Neural cell (in vitro differentiated cells): ENCODE data around the gene ACY1. TPM values are rescaled to one million over a fixed set of nuclear protein-coding genes. Genes with fewer than 3 reads are reported as not detected.

ENCODE experiments used
- H2AFZ ChIP-seq: fragments of 200-600, 300-800 bp; sonication (generic), shearing (Covaris generic); 2 replicates; pipeline ENCODE4 v1.6.0; 2014; ENCODE audit warnings: low read depth, mild to moderate bottlenecking, antibody characterized with exemption, low read length, moderate library complexity
- H3F3A ChIP-seq: fragments of 200-600 bp; shearing (Covaris generic); 2 replicates; pipeline ENCODE4 v1.6.1; 2016; ENCODE audit warnings: mild to moderate bottlenecking, moderate library complexity, mixed read lengths, antibody characterized with exemption, low read length; ENCODE audit not compliant: insufficient read depth, poor library complexity, severe bottlenecking
- H3K27ac ChIP-seq: fragments of 200-600, 300-800 bp; sonication (generic), shearing (Covaris generic); 2 replicates; pipeline ENCODE4 v1.5.1; 2014; ENCODE audit warnings: mild to moderate bottlenecking, low read length, moderate library complexity
- H3K27me3 ChIP-seq: fragments of 300-800, 200-600 bp; sonication (generic), shearing (Covaris generic); 2 replicates; pipeline ENCODE4 v1.6.0; 2014; ENCODE audit warnings: mild to moderate bottlenecking, low read depth, low read length, moderate library complexity; ENCODE audit not compliant: insufficient read depth
- H3K36me3 ChIP-seq: fragments of 300-800, 200-600 bp; sonication (generic), shearing (Covaris generic); 2 replicates; pipeline ENCODE4 v1.5.1; 2014; ENCODE audit warnings: mild to moderate bottlenecking, antibody characterized with exemption, low read length, moderate library complexity; ENCODE audit not compliant: insufficient read depth
- H3K4me2 ChIP-seq: fragments of 300-800, 200-600 bp; sonication (generic), shearing (Covaris generic); 2 replicates; pipeline ENCODE4 v1.6.0; 2014; ENCODE audit warnings: mild to moderate bottlenecking, low read length
- H3K4me3 ChIP-seq: fragments of 300-800, 200-600 bp; sonication (generic), shearing (Covaris generic); 2 replicates; pipeline ENCODE4 v1.5.1; 2014; ENCODE audit warnings: mild to moderate bottlenecking, low read length, moderate library complexity
- H3K79me2 ChIP-seq: fragments of 200-600 bp; shearing (Covaris generic); replicated peaks from 2 replicates; pipeline ENCODE4 v1.6.0; 2014; ENCODE audit warnings: mild to moderate bottlenecking, low read length, moderate library complexity; ENCODE audit not compliant: insufficient read depth
- H3K9ac ChIP-seq: fragments of 300-800, 200-600 bp; sonication (generic), shearing (Covaris generic); 2 replicates; pipeline ENCODE4 v1.6.1; 2016; ENCODE audit warnings: mild to moderate bottlenecking, low read length, mixed read lengths
- H3K9me2 ChIP-seq: fragments of 200-600 bp; shearing (Covaris generic); 2 replicates; pipeline ENCODE4 v1.6.1; 2016; ENCODE audit warnings: mild to moderate bottlenecking, low read length, mixed read lengths; ENCODE audit not compliant: insufficient read depth
- H3K9me3 ChIP-seq: fragments of 200-600, 300-800 bp; sonication (generic), shearing (Covaris generic); 2 replicates; pipeline ENCODE4 v1.6.1; 2016; ENCODE audit warnings: mild to moderate bottlenecking, mixed run types, low read length, moderate library complexity, mixed read lengths
- H4K20me1 ChIP-seq: fragments of 200-600 bp; shearing (Covaris generic); 2 replicates; pipeline ENCODE4 v1.6.1; 2016; ENCODE audit warnings: mild to moderate bottlenecking, mixed run types; ENCODE audit not compliant: insufficient read depth
- CTCF ChIP-seq: fragments of 450-650 bp; IDR thresholded peaks from 2 replicates; pipeline ENCODE4 v1.5.1; 2014; ENCODE audit warnings: antibody characterized with exemption, mild to moderate bottlenecking, moderate library complexity; ENCODE audit not compliant: poor library complexity, severe bottlenecking
- EP300 ChIP-seq: fragments of 450-650 bp; conservative IDR thresholded peaks from 2 replicates; pipeline ENCODE4 v1.6.1; 2014; ENCODE audit warnings: antibody characterized with exemption, mild to moderate bottlenecking, moderate library complexity; ENCODE audit not compliant: poor library complexity, severe bottlenecking
- EZH2 ChIP-seq: fragments of 200-600, 300-800 bp; shearing (Covaris generic), sonication (generic); IDR thresholded peaks from 2 replicates; pipeline ENCODE4 v1.6.1; 2014; ENCODE audit warnings: antibody characterized with exemption, low read length, borderline replicate concordance, mild to moderate bottlenecking; ENCODE audit not compliant: insufficient read depth, poor library complexity, severe bottlenecking
- MXI1 ChIP-seq: fragments of 450-650 bp; conservative IDR thresholded peaks from 2 replicates; pipeline ENCODE4 v1.6.1; 2014; ENCODE audit warnings: antibody characterized with exemption, mild to moderate bottlenecking; ENCODE audit not compliant: poor library complexity, severe bottlenecking
- POLR2AphosphoS5 ChIP-seq: IDR thresholded peaks from 2 replicates; pipeline ENCODE4 v1.6.1; 2012
- RAD21 ChIP-seq: fragments of 450-650 bp; conservative IDR thresholded peaks from 2 replicates; pipeline ENCODE4 v1.6.1; 2014; ENCODE audit warnings: antibody characterized with exemption, mild to moderate bottlenecking, moderate library complexity
- REST ChIP-seq: IDR thresholded peaks from 2 replicates; pipeline ENCODE4 v1.6.1; 2012; ENCODE audit warnings: borderline replicate concordance
- SMC3 ChIP-seq: fragments of 450-650 bp; conservative IDR thresholded peaks from 2 replicates; pipeline ENCODE4 v1.6.1; 2014; ENCODE audit warnings: antibody characterized with exemption, mild to moderate bottlenecking, moderate library complexity; ENCODE audit not compliant: poor library complexity
- TAF1 ChIP-seq: IDR thresholded peaks from 2 replicates; pipeline ENCODE4 v1.6.1; 2012; ENCODE audit warnings: low read depth
- polyA plus RNA-seq: library from polyadenylated mRNA; depleted of rRNA; stranded (reverse); fragments of >200 nt; gene quantifications from 2 replicates; pipeline ENCODE4 v1.2.3, GENCODE V29; 2014

The ACY1 gene
- polyA plus RNA-seq, 1 donor from 2014 or later: 14.4 TPM

GRCh38 chr3:51997935-51998596 is 14.7 kb downstream of the ACY1 start:
- no peak for TF ChIP-seq POLR2AphosphoS5
- TF ChIP-seq EZH2: no peak
- Histone ChIP-seq H3K9me3 (no peaks in the 10 kb centered on the region), H2AFZ (no peak overlapping the region), H3K79me2 (peaks cover 9% of the 10 kb centered on the region), H3K4me2 (no peak overlapping the region), H3K27ac (no peak overlapping the region), H3K36me3 (peaks cover 5% of the 10 kb centered on the region), H3K4me3 (no peak overlapping the region), H3K9me2 (no peaks in the 10 kb centered on the region), H3K9ac (peak overlapping the region; percentile 5), H3F3A (no peaks in the 10 kb centered on the region), H4K20me1 (no peaks in the 10 kb centered on the region), H3K27me3 (no peaks in the 10 kb centered on the region)

DNA sequence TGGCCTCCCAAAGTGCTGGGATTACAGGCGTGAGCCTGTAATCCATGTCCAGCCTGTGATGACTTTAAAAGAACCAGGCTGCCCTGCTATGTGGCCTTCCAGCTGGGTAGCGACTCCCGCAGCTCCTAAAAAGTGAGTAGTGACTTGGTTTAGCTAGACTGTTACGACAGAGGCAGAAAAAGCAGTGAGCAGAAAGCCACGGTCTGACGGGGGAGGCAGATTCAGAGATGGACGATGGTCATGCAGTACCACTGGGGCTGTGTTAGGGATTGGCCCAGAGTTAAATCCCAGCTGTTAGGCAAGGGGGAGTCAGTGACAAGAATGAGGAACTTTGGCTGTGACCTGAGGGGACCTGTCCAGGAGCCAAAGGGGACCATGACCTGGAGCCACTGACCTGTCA is 15.4 kb downstream of the ACY1 start:
- H3K4me2 ChIP-seq: no peak overlapping the region
- H3K9me2 ChIP-seq: no peaks in the 10 kb centered on the region
- peaks cover 5% of the 10 kb centered on the region for H3K36me3 ChIP-seq
- H3K9me3 ChIP-seq: no peaks in the 10 kb centered on the region
- no peaks in the 10 kb centered on the region for H4K20me1 ChIP-seq
- no peaks in the 10 kb centered on the region for H3F3A ChIP-seq
- no peaks in the 10 kb centered on the region for H3K27me3 ChIP-seq
- no peak overlapping the region for H2AFZ ChIP-seq
- no peak overlapping the region for H3K9ac ChIP-seq
- H3K79me2 ChIP-seq: peaks cover 9% of the 10 kb centered on the region
- no peak overlapping the region for H3K27ac ChIP-seq
- H3K4me3 ChIP-seq: no peak overlapping the region
- no peak for TF ChIP-seq TAF1
- TF ChIP-seq RAD21: no peak
- TF ChIP-seq EP300: no peak
- no peak for TF ChIP-seq MXI1
- TF ChIP-seq CTCF: no peak
- TF ChIP-seq EZH2: no peak
- no peak for TF ChIP-seq REST
- TF ChIP-seq POLR2AphosphoS5: no peak

DNA sequence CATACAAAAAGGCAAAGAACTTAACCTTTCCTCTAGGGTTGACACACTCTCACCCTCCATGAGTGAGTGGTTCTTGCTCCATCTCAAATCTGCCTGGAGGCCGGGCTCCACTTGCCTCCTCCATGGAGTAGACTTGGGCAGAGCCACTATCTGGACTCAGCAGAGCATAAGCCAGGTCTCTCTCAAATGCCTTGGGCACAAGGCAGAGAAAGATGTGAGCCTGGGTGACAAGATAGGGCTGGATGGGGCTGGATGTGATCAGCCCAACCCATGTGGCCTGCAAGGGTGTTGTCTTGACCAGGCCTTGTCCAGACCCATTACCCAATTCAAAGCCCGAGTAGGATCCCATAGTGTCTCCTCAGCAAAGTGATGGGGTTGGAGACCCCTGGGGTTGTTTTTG is 16.5 kb downstream of the ACY1 start:
- Histone ChIP-seq H3F3A (no peaks in the 10 kb centered on the region), H3K4me2 (no peak overlapping the region), H3K4me3 (no peak overlapping the region), H3K9me3 (no peaks in the 10 kb centered on the region), H3K27me3 (no peaks in the 10 kb centered on the region), H2AFZ (no peak overlapping the region), H3K79me2 (peaks cover 5% of the 10 kb centered on the region), H3K36me3 (no peaks in the 10 kb centered on the region), H3K9me2 (no peaks in the 10 kb centered on the region), H4K20me1 (no peaks in the 10 kb centered on the region), H3K9ac (no peak overlapping the region), H3K27ac (no peak overlapping the region)
- no peak for TF ChIP-seq TAF1
- TF ChIP-seq POLR2AphosphoS5: no peak
- no peak for TF ChIP-seq SMC3
- TF ChIP-seq EZH2: no peak
- no peak for TF ChIP-seq REST
- TF ChIP-seq CTCF: no peak
- TF ChIP-seq MXI1: no peak
- no peak for TF ChIP-seq RAD21
- no peak for TF ChIP-seq EP300
